KOPT-K1 (cell line): Measurements from ENCODE around the gene STK38L.

Experiments
- H3K27ac ChIP-seq: fragments of 200-600 bp; sonication (generic); 2 replicates; pipeline ENCODE4 v1.5.1; 2016; ENCODE audit warnings: antibody characterized with exemption, mild to moderate bottlenecking, low read depth, low read length; ENCODE audit not compliant: poor library complexity, severe bottlenecking
- H3K36me3 ChIP-seq: fragments of 200-600 bp; sonication (generic); 2 replicates; pipeline ENCODE4 v1.5.1; 2017; ENCODE audit warnings: antibody characterized with exemption, mild to moderate bottlenecking, low read length, moderate library complexity; ENCODE audit not compliant: insufficient read depth
- H3K9me3 ChIP-seq: fragments of 200-600 bp; sonication (generic); 2 replicates; pipeline ENCODE4 v1.5.1; 2017; ENCODE audit warnings: antibody characterized with exemption, low read length, mild to moderate bottlenecking; ENCODE audit not compliant: insufficient read depth, poor library complexity, severe bottlenecking

STK38L gene

GRCh38 chr12:27243804-27244688, at the start of gene STK38L:
Gene STK38L, plus strand, starts transcription at chr12:27244286. Its CDS starts 53,435 bp downstream, at chr12:27297721.
- H3K27ac ChIP-seq: peak within 1 kb of the TSS; percentile 75
- H3K36me3 ChIP-seq: no peaks in the 10 kb centered on the region
- H3K9me3 ChIP-seq: no peaks in the 10 kb centered on the region

- Histone ChIP-seq H3K9me3 (no peaks in the 10 kb centered on the region), H3K36me3 (no peaks in the 10 kb centered on the region), H3K27ac (no peak overlapping the region)
Measured at GRCh38 chr12:27194644-27195043, 49.4 kb upstream of the STK38L start.

GRCh38 chr12:27198036-27198435, 46.0 kb upstream of the STK38L start:
- no peak overlapping the region for H3K27ac ChIP-seq
- H3K36me3 ChIP-seq: no peaks in the 10 kb centered on the region
- no peaks in the 10 kb centered on the region for H3K9me3 ChIP-seq

- H3K27ac ChIP-seq: no peak overlapping the region
- no peaks in the 10 kb centered on the region for H3K36me3 ChIP-seq
Measured at GRCh38 chr12:27199638-27200300, 44.3 kb upstream of the STK38L start.

GRCh38 chr12:27201169-27201568, 42.9 kb upstream of the STK38L start:
- Histone ChIP-seq H3K27ac (no peak overlapping the region), H3K36me3 (no peaks in the 10 kb centered on the region), H3K9me3 (no peaks in the 10 kb centered on the region)

More at GRCh38 chr12:27199638-27200300, 44.3 kb upstream of the STK38L start:
- H3K9me3 ChIP-seq: no peaks in the 10 kb centered on the region

- Histone ChIP-seq H3K36me3 (no peaks in the 10 kb centered on the region), H3K27ac (no peak overlapping the region), H3K9me3 (peaks cover 6% of the 10 kb centered on the region)
Measured at GRCh38 chr12:27206801-27207502, 37.1 kb upstream of the STK38L start.

GRCh38 chr12:27207615-27208413, 36.3 kb upstream of the STK38L start:
- Histone ChIP-seq H3K27ac (no peak overlapping the region), H3K9me3 (peaks cover 6% of the 10 kb centered on the region), H3K36me3 (no peaks in the 10 kb centered on the region)

- Histone ChIP-seq H3K27ac (no peak overlapping the region), H3K36me3 (no peaks in the 10 kb centered on the region), H3K9me3 (peaks cover 6% of the 10 kb centered on the region)
Measured at GRCh38 chr12:27208414-27208750, 35.7 kb upstream of the STK38L start.

GRCh38 chr12:27209257-27209910, 34.7 kb upstream of the STK38L start:
- Histone ChIP-seq H3K36me3 (no peaks in the 10 kb centered on the region), H3K9me3 (peaks cover 11% of the 10 kb centered on the region), H3K27ac (no peak overlapping the region)

- Histone ChIP-seq H3K27ac (no peak overlapping the region), H3K36me3 (no peaks in the 10 kb centered on the region), H3K9me3 (peaks cover 14% of the 10 kb centered on the region)
Measured at GRCh38 chr12:27210187-27210586, 33.9 kb upstream of the STK38L start.

- H3K36me3 ChIP-seq: no peaks in the 10 kb centered on the region
- peaks cover 14% of the 10 kb centered on the region for H3K9me3 ChIP-seq
- no peak overlapping the region for H3K27ac ChIP-seq
Measured at GRCh38 chr12:27212861-27213260, 31.2 kb upstream of the STK38L start.

GRCh38 chr12:27213304-27213703, 30.8 kb upstream of the STK38L start:
- H3K27ac ChIP-seq: no peak overlapping the region
- peaks cover 14% of the 10 kb centered on the region for H3K9me3 ChIP-seq
- no peaks in the 10 kb centered on the region for H3K36me3 ChIP-seq

GRCh38 chr12:27213830-27214787, 30.0 kb upstream of the STK38L start:
- H3K9me3 ChIP-seq: peaks cover 14% of the 10 kb centered on the region
- no peak overlapping the region for H3K27ac ChIP-seq
- no peaks in the 10 kb centered on the region for H3K36me3 ChIP-seq
